A673 (cell line): ENCODE results near the gene TBXAS1. TPM values are rescaled to one million over a fixed set of nuclear protein-coding genes. Genes with fewer than 3 reads are reported as not detected.
"Not testable (repeated sequence)": the region's sequence is repeated elsewhere in the genome, so short reads cannot be mapped to it uniquely, and the experiment has no call there.

Source experiments
- BruUV-seq: library from RNA; stranded (reverse); fragments of 400-500 nt; replicated peaks from 2 replicates; lab custom pipeline; 2021; lab: Mats Ljungman, UMichigan
- CTCF ChIA-PET: fragments of 300-600 bp; sonication (Branson Sonifier 250); formaldehyde crosslinking; loops from one replicate; lab custom pipeline; 2022; ENCODE audit warnings: antibody characterized with exemption; lab: Charles Lee
- POLR2A ChIA-PET: fragments of 300-600 bp; sonication (Branson Sonifier 250); formaldehyde crosslinking; loops from one replicate; lab custom pipeline; 2022; ENCODE audit warnings: antibody characterized with exemption; ENCODE audit not compliant: low non-redundant PET; lab: Charles Lee
- DNase-seq: peaks from one replicate; pipeline ENCODE4 v3.0.0-alpha.2; 2015; ENCODE audit warnings: low spot score
- H3K27ac ChIP-seq: fragments of 200-600 bp; sonication (generic); 2 replicates; pipeline ENCODE4 v1.5.1; 2016; ENCODE audit warnings: mixed run types, low read depth, mild to moderate bottlenecking, mixed read lengths, antibody characterized with exemption, low read length; ENCODE audit not compliant: poor library complexity, severe bottlenecking
- H3K27me3 ChIP-seq: fragments of 200-600 bp; sonication (generic); replicated peaks from 2 replicates; pipeline ENCODE4 v1.6.1; 2017; ENCODE audit warnings: mixed run types, low read depth, mild to moderate bottlenecking, mixed read lengths, antibody characterized with exemption, low read length; ENCODE audit not compliant: insufficient read depth, poor library complexity
- H3K36me3 ChIP-seq: fragments of 200-600 bp; sonication (generic); 2 replicates; pipeline ENCODE4 v1.6.1; 2016; ENCODE audit warnings: mixed run types, mild to moderate bottlenecking, mixed read lengths, antibody characterized with exemption, low read length; ENCODE audit not compliant: insufficient read depth, poor library complexity, severe bottlenecking
- H3K4me1 ChIP-seq: fragments of 200-600 bp; sonication (generic); 2 replicates; pipeline ENCODE4 v1.6.1; 2017; ENCODE audit warnings: mixed run types, mild to moderate bottlenecking, mixed read lengths, antibody characterized with exemption, low read length; ENCODE audit not compliant: insufficient read depth, poor library complexity, severe bottlenecking
- H3K4me3 ChIP-seq: fragments of 200-600 bp; sonication (generic); 2 replicates; pipeline ENCODE4 v1.5.1; 2016; ENCODE audit warnings: low read depth, mixed run types, mild to moderate bottlenecking, mixed read lengths, low read length; ENCODE audit not compliant: poor library complexity, severe bottlenecking
- H3K9me3 ChIP-seq: fragments of 200-600 bp; sonication (generic); 2 replicates; pipeline ENCODE4 v1.6.1; 2016; ENCODE audit warnings: mixed run types, low read depth, mild to moderate bottlenecking, mixed read lengths, antibody characterized with exemption, low read length; ENCODE audit not compliant: poor library complexity, severe bottlenecking
- CTCF ChIP-seq: fragments of 300-800, 200-600 bp; sonication (generic); conservative IDR thresholded peaks from 2 replicates; pipeline ENCODE4 v1.5.1; 2017; ENCODE audit warnings: low read depth, mild to moderate bottlenecking, antibody characterized with exemption, low read length, moderate library complexity, mixed read lengths
- EZH2 ChIP-seq: fragments of 200-600 bp; sonication (generic); IDR thresholded peaks from 2 replicates; pipeline ENCODE4 v1.6.1; 2017; ENCODE audit warnings: borderline replicate concordance, low read depth, mild to moderate bottlenecking, mixed read lengths, antibody characterized with exemption, low read length; ENCODE audit not compliant: poor library complexity, severe bottlenecking
- intact Hi-C: fragments of 100-400 bp; cut with micrococcal nuclease; formaldehyde crosslinking; loops from one replicate; pipeline ENCODE4 v1.10.0; 2022; ENCODE audit not compliant: unreplicated experiment
- total RNA-seq: library from RNA; stranded (reverse); gene quantifications from 2 replicates; pipeline ENCODE4 v1.2.3, GENCODE V29; 2021

The TBXAS1 gene
- total RNA-seq, 1 experiment from 2014 or later, result 2.5 TPM

- DNase-seq, result no peak
- Histone ChIP-seq H3K4me3 (no peak overlapping the region), H3K4me1 (peaks cover 5% of the 10 kb centered on the region), H3K36me3 (no peaks in the 10 kb centered on the region), H3K27ac (no peak overlapping the region), H3K9me3 (no peaks in the 10 kb centered on the region), H3K27me3 (peaks cover 10% of the 10 kb centered on the region)
- CTCF ChIA-PET, result no interaction called here
- POLR2A ChIA-PET, result no interaction called here
- BruUV-seq, result no TSS peak
- intact Hi-C loops, result no loop called here
- TF ChIP-seq CTCF (no peak), EZH2 (no peak)
These were observed 1.2 kb downstream of the TBXAS1 start for GRCh38 chr7:139830292-139830691.

- ChIA-PET POLR2A (no interaction called here), CTCF (no interaction called here)
- DNase-seq, result no peak
- Histone ChIP-seq H3K36me3 (no peaks in the 10 kb centered on the region), H3K9me3 (no peaks in the 10 kb centered on the region), H3K4me1 (peaks cover 5% of the 10 kb centered on the region), H3K4me3 (no peak overlapping the region), H3K27me3 (peaks cover 5% of the 10 kb centered on the region), H3K27ac (no peak overlapping the region)
- no TSS peak for BruUV-seq
- no peak for TF ChIP-seq CTCF
- no peak for TF ChIP-seq EZH2
- intact Hi-C loops, result no loop called here
These were observed 1.9 kb downstream of the TBXAS1 start for GRCh38 chr7:139830782-139831501.

- POLR2A ChIA-PET, H3K36me3 ChIP-seq, H3K27me3 ChIP-seq, intact Hi-C loops, H3K9me3 ChIP-seq, CTCF ChIA-PET, H3K4me1 ChIP-seq, BruUV-seq, DNase-seq, H3K27ac ChIP-seq, H3K4me3 ChIP-seq: not testable (repeated sequence)
These were observed 6.8 kb downstream of the TBXAS1 start for GRCh38 chr7:139835848-139836247.

GRCh38 chr7:139837291-139837690, 8.2 kb downstream of the TBXAS1 start:
- H3K4me3 ChIP-seq, BruUV-seq, H3K27ac ChIP-seq, POLR2A ChIA-PET, DNase-seq, H3K4me1 ChIP-seq, H3K9me3 ChIP-seq, H3K36me3 ChIP-seq, H3K27me3 ChIP-seq, CTCF ChIA-PET, intact Hi-C loops: not testable (repeated sequence)
